Stimulated activated CD4-positive, alpha-beta T cell treated with anti-CD3 and anti-CD28 coated beads, Interleukin-2, amount 100 ng/mL, for 48 hours (primary cell): ENCODE data around the gene PYCARD.
"Not testable (repeated sequence)": the region's sequence is repeated elsewhere in the genome, so short reads cannot be mapped to it uniquely, and the experiment has no call there.

Experiments used
- DNase-seq, 2 donors: peaks; one replicate each; pipeline ENCODE4 v3.0.0-alpha.2; 2020

Gene PYCARD

DNA sequence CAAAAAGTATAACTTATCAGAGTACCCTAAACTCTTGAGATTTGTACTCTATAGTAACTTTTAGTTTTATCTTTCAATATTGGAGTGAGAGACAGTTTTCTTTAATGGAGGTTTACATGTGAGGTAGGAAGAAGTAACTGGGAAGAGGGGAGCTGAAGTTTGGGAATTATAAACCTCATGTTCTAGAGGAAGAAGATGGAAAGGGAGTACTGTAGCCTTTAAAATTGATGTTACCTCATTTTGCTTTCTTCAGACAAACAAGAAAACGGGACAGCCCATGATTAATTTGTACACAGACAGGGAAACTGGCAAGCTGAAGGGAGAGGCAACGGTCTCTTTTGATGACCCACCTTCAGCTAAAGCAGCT lies 13.2 kb downstream of the PYCARD start:
- no peak for DNase-seq

DNA sequence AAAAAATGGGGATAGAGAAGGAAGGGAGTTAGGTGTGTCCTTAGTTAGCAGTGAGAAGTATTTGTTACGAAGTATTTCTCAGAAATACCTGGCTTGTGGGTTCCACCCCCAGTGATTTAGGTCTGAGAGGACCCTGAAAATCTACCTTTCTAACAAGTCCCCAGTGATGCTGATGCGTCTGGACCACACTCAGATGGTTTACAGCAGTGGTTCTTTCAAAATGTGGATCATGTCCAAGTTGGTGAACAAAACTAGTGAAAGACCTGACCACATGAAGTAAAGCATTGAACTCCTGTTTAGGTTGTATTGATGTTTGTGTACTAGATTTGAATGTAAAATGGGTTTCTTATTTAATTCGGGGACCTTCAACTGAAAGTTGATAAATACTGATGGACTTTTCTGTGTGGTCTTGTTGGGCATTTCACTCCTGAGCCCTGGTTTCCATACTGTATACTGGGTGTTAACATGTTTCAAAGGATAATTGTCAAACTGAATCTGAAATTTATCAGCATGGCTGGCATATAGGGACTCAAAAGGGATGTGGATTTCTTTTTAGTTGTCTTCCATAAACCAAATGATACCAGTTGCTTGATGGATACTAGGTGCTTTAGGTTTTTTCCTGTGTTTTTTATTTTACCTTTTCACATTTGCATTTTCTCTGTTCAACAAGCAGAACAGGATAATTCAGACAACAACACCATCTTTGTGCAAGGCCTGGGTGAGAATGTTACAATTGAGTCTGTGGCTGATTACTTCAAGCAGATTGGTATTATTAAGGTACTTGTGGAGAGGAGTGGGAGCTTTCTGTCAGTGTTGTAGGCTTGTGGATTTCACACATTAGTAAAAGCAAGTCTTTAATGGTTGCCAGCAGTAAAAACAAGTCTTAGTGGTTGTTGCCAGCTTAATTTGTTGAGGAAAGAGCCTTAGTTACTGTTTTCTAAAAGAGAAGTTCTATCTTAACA lies 13.8 kb downstream of the PYCARD start:
- DNase-seq = no peak

DNA sequence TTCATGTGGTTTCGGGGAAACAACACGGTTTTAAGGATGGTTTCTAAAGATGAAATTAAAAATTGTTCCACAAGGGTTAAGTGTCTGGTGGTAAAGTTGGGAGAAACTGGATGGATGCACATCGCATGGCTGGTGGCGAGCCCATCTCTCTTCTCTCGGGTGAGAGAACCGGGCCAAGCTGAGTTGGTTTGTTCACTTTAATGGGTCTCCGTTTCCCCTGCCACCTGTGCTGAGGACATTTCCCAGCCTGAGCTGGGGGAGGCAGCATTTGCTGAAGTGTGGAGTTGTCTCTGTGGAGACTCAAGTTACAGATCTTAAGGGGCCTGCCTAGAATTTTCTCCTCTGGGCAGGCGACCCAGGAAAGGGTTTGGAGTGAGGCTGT lies 14.8 kb downstream of the PYCARD start:
- DNase-seq = no peak

DNA sequence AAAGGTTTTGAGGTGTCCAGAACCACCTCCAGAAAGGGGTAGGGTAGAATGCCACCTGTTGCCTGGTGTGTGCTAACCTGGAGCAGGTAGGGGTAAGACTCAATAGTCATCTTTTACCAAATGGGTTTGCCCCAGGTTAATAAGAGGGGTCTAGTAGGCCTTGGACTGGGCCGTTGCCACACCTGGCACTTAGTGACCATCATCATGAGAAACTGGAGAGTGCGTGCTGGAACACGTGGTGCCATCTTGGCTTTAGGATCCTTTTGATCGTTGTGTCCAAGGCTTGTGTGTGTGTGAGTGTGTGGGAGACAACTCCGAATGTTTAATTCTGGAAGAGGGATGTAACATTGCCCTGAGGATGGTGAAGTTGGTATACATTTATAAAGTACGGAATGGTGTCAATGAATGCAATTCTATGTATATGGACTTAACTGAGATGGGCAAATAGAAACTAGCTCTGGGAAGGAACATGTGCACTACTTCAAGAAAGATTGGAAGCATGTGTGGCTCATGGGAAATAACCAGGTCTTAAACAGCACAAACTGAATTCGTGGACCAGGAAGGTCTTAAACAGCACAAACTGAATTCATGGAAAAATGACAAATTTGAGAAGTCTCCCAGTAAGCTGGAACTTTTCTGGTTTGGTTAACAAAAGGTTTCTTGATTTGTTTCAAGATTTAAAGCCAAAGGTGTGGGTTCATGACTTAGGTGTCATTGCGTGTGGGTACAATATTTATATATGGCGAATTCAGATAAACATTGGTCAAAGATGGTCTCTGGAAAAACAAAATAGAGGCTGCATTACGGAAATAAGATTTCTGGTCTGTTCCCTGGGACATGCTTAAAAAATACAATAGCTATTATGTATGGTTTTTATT lies 15.4 kb downstream of the PYCARD start:
- no peak for DNase-seq

DNA sequence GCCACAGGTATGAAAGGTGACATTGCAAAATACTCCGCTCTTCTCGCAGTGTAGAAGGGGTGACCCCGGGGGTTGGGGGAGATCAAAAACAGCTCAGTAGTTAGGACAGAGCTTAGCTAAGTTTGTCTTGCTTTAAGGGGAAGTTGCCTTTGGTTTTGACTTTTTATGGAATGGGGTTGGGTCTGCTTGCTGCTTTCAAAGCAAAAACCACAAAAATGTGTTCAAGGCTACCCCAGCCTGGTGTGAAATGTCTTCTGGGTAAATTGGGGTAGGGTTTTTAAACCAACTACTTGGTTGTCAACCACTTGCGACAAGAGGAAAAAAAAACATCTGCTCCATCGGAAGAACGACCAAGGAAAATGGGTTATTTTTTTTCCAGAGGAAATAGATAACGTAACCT lies 16.4 kb downstream of the PYCARD start:
- DNase-seq = no peak

DNA sequence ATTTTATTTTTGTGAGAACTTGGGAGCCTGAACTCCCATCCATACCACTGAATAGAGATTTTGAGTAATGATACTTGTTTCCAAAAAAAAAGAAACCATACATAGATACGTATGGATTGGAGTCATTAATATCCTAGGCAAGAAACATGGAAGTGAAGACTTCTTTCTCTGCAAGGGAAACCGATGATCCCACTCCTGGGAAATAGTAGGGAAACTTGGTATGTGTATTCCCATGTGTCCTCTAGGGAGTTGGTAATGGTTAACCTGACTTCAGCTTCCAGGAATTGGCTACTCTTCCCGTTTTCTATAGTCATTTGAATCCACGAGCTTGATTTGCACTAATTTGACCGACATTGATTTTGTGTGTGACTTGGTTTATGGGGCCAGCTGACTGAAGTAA lies 17.2 kb downstream of the PYCARD start:
- no peak for DNase-seq

DNA sequence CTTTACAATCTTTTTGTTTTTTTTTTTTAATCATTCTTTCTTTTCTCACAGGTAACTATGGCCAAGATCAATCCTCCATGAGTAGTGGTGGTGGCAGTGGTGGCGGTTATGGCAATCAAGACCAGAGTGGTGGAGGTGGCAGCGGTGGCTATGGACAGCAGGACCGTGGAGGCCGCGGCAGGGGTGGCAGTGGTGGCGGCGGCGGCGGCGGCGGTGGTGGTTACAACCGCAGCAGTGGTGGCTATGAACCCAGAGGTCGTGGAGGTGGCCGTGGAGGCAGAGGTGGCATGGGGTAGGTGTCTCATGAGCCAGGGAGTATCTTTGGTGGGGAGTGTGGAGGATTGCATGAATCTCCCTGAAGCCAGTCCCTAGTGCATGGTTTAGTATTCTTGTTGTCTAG lies 17.7 kb downstream of the PYCARD start:
- DNase-seq = no peak

DNA sequence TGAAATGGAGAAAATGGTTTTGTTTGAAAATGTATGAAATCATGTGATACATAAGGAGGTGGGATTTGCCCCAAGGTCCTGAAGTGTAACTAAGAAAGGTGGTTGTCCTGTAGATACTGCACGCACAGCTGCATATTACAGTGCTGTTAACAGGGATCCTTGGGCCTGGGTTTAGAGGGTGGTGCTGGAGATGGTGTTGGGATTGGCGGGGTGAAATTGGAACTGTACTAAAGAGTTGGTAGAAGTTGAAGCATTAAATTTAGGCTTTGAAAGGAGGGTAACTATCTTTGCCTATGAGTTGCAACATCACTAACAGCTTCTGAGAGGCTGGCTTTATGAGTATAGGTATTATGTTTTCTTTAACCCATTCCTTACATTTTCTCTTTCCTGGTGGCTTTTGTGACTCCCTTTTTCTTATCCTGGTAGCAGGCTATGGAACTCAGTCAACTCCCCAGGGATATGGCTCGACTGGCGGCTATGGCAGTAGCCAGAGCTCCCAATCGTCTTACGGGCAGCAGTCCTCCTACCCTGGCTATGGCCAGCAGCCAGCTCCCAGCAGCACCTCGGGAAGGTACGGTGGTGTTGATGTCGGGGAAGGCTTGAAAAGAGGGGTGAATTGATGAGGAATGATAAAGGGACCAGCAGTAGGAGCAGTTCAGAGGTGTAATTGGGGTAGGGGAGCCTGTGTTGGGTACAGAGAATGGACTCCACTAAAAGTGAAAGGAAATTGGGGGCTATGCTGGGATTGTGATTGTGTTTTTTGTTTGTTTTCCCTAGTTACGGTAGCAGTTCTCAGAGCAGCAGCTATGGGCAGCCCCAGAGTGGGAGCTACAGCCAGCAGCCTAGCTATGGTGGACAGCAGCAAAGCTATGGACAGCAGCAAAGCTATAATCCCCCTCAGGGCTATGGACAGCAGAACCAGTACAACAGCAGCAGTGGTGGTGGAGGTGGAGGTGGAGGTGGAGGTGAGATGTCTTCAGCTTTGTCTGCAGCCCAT lies 18.8 kb downstream of the PYCARD start:
- DNase-seq = no peak

DNA sequence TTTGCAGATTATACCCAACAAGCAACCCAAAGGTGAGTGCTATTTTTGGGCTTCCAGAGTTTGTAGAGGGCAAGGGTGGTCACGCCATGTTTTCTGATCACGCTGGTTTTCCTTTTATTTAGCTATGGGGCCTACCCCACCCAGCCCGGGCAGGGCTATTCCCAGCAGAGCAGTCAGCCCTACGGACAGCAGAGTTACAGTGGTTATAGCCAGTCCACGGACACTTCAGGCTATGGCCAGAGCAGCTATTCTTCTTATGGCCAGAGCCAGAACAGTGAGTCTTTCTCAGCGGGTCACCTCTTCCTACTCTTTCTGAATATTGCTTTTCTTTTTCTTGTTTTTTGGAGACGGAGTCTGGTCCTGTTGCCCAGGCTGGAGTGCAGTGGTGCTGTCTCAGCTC lies 20.2 kb downstream of the PYCARD start:
- DNase-seq = no peak

DNA sequence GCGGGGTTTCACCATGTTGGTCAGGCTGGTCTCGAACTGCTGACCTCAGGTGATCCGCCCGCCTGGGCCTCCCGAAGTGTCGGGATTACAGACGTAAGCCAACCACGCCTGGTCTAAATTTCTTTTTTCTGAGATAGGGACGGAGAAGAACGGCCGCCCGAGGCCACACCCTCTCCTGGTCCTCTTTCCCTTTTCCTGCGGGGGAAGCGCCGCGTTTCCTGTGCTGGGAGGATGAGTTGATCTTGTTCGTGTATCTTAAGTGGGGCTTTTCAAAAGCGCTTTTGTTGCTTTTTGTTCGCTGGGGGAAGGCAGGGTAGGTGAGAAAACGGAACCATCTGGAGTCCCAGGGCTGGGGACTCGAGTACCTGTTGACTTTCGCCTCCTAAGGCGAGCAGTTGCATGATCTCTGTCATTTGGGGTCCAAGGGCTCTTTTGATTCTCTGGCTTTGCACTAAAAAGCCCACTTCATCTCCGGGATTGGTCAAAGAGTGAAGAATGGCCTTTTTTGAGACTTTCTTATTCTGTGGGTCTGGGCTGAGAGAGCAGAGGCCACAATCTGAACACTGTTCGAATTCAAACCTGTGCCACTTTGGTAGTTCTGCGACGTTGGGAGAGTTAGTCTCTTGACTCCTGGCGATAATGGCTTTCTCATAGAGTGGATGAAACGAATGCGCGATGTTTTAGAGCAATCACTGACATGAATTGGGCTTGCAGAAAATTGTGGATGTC lies 21.3 kb downstream of the PYCARD start:
- no peak for DNase-seq

DNA sequence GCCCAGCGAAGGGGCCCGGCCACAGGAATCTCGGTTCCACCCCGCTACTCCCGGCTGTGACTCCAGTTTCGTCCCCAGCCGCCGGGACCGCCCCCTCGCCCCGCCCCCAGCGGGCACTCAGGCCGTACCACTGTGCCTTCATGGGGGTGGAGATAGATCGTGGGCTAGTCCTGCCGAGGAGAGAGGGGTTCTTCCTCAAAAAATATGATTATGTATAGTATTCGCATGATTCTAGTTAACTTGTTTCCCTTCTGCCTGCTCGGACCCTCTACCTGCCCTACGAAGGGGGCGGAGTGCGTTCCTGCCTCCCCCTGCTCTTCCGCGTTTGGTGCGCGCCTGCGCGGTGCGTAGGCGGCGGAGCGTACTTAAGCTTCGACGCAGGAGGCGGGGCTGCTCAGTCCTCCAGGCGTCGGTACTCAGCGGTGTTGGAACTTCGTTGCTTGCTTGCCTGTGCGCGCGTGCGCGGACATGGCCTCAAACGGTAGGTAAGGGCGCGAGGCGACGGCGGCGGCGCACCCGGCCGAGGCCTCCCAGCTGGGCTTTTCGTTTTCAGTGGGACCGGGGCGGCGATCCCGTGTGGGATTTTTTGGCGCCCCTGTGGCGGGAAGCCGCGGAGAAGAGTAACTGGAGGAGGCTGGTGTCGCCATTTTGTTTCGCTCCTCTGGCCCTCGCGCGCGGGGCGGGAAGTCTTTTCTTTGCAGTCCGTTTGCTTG lies 22.7 kb downstream of the PYCARD start, which contains the start of gene FUS:
FUS (plus strand) TSS at position 393 of the 713 bp plus-strand sequence; CDS start at position 469, 76 bp downstream.
- DNase-seq = peak; percentile 88 to 91

DNA sequence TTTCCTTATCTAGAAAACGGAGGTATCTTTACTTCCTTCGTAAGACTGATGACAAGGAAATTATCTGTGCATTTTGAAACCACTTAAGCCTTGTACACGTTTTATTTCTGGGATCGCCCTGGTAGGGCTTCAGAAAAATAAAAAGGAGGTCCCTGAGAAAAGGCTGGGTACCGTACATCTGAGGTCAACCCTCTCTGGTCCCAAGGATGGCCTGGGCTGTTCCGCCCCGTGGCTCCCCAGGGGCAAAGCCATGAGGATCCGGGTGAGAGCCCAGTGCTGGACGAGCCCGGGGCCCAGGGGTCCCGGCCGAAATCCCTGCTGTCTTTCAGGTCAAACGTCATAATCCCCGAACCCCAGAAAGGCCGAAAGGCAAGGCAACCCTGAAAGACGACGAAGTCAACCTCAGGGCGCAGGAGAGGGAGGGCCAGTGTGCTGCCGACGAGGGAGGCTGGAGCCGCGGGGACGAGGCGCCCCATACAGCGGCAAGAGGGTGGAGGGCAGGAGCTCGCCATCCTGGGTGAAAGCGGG lies 23.3 kb downstream of the PYCARD start:
- no peak for DNase-seq

DNA sequence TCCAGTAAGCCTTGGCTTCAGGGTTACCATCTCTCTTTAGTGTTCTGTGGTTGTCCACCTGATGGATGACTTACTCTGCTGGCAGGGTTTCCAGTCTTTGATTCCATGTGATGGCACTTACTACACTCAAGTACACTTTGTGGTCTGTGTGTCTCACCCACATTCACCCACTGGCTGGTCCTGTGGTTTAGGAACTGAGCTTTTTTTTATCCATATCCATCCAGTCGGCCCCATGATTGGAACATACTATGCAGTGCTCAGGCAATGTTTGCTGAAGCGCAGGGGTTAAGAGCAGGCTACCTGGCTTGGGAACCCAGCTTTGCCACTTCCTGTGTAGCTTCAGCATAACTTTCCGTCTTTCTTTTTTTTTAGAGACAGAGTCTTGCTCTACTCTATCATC lies 25.4 kb downstream of the PYCARD start:
- DNase-seq = no peak

DNA sequence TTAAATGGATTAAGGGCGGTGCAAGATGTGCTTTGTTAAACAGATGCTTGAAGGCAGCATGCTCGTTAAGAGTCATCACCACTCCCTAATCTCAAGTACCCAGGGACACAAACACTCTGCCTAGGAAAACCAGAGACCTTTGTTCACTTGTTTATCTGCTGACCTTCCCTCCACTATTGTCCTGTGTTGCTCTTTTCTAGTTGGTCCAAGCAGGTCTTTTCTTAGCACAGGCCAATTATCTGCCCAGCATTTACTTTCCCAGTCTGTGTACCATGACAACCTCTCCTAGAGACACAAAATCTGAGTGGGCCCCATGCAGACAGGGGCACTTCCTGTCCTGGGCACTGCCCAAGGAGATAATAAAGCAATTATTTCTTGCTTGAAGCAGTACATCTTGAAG lies 32.5 kb downstream of the PYCARD start:
- DNase-seq = not testable (repeated sequence)

DNA sequence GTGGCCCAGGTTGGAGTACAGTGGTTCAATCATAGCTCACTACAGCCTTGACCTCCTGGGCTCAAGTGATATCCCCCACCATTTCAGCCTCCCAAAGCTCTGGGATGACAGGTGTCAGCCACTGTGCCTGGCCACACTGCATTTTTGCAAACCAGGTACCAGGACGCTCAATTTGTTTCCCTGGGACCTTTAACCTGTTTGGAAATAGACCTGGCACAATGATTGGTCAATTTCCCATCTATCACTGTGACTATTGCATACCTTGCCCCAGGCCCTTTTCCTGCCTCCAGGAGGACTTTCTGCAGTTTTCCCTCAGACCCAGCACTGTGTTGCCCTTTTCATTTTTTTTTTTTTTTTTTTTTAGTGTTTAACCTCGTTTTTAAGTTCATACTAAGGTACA lies 33.7 kb downstream of the PYCARD start:
- no peak for DNase-seq

DNA sequence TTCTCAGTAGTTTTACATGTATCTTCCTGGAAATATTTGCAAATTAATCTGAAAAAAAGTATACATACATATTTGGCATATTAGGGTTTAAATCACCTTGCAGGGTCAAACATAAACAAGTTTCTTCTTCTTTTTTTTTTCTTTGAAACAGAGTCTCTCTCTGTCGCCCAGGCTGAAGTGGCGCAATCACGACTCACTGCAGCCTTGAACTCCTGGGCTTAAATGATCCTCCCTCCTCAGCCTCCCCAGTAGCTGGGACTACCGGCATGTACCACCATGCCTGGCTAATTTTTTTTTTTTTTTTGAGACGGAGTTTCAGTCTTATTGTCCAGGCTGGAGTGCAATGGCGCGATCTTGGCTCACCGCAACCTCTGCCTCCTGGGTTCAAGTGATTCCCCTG lies 35.2 kb downstream of the PYCARD start:
- DNase-seq = no peak

DNA sequence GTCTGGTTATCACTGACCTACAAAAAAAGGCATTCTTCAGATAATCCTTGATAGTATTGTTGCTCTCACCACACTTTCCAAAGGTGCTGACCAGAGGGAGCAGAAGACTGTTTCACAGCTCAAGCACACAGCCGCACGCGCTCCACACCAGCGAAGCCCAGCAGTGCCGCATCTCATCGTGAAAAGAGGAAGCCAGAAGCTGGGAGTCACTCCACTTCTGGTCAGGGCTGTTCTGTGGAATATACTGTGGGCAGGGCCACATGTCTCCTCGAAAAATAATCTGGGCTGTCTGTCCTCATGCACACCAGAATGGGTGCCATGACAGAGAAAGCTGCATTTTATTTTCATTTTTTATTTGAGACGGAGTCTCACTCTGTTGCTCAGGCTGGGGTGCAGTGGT lies 45.4 kb downstream of the PYCARD start:
- DNase-seq = no peak
